Stimulated activated CD4-positive, alpha-beta T cell treated with anti-CD3 and anti-CD28 coated beads, Interleukin-1b, Interleukin-23, amount 100 ng/mL, for 24 hours (primary cell): ENCODE results near the gene TSN.

Experiments used
- DNase-seq, 4 experiments: peaks; one replicate each; pipeline ENCODE4 v3.0.0-alpha.2; 2020; ENCODE audit warnings: low read depth in 4 of 4, low spot score in 1 of 4

The TSN gene

DNA sequence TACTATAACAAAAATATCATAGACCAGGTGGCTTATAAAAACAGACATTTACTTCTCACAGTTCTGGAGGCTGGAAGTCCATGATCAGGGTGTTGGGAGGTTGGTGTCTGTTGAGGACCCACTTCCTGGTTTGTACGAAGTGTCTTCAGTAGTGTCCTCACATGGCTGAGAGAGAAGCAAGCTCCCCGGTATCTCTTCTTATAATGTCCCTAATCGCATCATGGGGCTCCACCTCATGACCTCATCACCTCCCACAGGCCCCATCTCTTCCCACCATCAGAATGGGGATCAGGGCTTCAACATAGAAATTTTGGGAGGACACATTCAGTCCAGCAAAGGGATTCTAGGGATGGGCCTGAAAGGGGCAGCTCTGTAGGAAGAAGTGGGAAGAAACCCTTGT is 14.0 kb upstream of the TSN start:
- DNase-seq: no peak

DNA sequence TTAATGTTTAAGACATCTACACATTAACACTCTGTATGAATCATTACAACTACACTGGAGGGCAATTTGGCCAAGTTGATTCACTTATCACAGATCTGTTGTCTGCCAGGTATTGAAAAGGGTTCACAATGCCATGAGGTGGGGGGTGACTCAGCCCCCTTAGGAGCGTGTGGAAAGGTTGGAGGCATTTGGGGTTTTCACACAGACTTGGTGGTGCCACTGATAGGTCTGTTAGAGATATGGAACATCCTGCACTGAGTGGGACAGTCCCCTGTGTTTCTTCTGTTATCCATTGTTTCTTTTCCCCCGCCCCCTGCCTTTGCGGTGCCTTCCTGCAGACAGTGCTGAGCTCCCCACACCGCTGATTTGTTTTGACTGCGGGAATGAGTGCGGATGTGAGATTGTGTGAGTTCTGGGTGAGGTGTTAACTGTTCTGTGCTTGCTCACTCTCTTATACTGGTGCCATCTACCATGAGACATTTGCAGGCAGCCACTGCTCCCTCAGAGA is 9.3 kb upstream of the TSN start:
- peak in 1 of 4 experiments; percentile 32 for DNase-seq

DNA sequence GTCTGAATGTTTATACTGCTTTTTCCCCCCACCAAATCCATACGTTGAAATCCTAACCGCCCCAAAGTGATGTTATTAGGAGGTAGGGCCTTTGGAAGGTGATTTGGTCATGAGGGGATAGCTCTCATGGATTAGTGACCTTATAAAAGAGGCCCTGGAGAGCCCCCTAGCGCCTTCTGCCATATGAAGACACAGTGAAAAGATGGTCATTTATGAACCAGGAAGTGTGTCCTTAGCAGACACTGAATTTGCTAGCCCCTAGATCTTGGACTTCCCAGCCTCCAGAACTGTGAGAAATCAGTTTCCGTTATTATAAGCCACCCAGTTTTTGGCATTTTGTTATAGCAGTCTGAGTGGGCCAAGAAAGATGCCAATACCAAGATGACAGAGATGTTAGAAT is 7.2 kb upstream of the TSN start:
- DNase-seq: no peak

DNA sequence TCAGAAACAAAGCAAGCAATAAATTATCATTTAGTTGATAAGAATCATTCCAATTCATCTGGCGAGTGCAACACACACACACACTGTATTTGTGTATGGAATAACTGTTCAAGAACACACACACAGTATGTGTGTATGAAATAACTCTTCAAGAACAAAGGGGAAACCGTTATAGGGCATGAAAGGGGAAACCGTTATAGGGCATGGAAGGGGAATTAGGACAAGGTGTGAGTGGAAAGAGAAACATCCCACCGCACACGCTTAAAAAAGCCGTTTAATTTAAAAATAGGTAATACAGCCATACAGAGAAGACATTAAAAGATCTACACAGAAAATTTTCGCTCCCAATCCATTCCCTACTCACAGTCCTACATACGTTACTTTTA is 607 bp upstream of the TSN start:
- DNase-seq: no peak

DNA sequence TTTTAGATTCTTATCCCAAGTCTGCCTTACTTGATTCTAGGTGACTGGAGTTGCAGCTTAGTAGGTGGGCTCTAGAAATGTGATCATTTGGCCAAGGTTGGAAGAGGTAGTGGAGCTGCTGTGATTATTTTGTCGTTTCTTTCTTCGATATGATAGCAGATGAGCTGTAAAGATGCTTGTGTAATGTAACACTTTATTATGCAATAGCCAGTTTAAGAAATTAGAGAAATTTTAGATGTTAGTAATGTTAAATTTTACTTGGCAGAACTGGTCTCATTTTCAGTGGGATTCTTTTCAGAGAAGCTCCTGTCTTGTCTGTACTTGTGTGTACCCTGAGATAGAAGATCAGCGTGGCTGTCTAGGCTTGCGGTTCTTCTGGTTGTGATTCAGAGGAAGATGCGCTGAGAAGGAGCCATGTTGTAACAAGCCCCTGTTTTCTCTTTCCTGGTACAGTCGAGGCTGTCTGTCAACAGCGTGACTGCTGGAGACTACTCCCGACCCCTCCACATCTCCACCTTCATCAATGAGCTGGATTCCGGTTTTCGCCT is 9.3 kb downstream of the TSN start:
- no peak for DNase-seq

DNA sequence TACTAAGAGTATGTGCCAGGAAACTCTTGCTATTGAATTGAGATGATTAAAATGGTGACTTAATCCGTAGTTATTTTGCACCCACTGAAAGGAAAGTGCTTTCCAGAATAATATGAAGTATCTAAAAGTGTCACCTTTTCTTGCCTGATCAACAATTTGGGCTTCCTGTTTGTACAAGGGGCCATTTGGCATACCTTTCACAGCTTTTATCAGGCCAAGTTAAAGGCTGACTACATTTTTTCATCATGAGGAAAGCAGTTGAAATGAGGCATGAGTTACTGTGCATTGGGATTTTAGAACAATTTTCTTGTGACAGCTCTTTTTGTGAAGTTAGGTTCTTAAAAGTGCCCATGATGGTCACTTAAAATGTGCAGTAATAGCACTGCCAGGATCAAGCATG is 11.2 kb downstream of the TSN start:
- DNase-seq: no peak

DNA sequence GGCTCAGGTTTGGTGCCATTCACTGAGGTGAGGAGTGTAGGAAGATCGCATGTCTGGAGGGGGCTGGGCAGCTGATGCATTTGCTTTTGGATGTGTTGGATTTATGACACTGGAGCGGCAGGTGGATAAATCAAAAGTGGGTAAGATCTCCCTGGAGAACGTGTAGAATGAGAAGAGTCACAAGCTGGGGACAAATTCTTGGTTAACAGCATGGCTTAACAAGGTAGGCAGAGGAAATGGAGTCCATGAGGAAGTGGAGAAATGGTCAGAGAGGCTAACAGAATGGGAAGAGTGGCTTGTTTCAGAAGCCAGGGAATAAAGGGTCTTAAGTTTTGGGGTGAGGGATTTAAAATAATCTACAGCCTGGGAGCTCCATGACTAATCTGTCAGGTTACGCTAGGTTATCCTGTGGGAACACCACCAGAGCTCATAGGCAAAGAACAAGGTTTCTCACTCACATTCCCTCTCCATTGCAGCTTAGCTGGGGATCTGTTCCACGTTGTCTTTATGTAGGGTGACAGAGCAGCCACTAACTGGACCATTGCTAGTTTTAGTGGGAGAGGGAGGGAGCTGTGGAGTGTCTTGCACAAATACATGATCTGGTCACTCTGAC is 12.8 kb downstream of the TSN start:
- no peak for DNase-seq

DNA sequence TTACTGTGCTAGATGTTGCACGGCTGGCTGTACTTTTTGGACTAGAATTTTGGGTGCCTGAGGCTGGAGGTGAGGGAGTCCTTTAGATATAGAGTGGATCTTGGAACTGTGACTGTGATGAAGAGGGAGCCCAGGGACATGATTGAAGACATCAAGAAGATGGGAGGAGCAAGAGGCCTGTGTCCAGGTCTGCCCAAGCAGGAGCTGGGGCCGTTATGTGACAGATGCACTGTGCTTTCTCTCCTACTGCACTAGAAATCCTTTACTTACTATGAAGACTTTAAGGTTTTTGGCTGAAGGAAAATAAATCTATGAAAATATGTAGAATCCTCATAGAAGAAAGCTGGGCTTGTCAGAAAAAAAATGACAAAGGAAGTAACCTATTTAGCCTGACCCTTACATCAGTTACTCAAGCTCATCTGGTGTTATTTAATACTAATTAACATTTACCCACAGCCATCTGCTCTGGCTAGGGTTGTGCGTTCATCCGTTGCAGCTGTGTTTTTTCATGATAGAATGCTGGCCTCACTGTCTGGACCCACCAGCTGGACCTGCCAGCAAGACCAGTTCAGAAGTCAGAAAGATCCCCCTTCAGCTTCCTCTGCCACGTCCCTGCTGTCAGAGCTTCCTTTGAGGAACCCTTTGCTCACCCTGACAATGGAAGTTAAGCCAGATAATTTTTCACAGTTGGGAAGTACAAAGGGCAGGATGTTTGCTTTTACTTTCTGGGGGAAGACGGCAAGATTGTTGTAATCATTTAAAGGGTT is 16.7 kb downstream of the TSN start:
- DNase-seq: no peak

DNA sequence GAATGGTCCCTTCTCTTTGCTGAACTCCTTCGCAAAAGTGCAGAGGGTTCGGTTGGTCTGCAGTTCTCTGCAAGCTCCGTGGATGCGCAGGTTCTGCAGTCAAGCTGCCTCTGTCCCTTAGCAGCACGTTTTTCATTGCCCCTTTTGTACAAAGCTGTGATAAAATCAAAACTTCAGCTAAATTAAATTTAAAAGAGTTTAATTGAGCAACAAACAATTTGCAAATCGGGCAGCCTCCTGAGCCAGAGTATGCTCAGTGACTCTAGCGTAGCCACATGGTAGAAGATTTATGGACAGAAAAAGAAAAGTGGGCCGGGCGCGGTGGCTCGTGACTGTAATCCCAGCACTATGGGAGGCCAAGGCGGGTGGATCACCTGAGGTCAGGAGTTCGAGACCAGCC is 18.8 kb downstream of the TSN start:
- no peak for DNase-seq

DNA sequence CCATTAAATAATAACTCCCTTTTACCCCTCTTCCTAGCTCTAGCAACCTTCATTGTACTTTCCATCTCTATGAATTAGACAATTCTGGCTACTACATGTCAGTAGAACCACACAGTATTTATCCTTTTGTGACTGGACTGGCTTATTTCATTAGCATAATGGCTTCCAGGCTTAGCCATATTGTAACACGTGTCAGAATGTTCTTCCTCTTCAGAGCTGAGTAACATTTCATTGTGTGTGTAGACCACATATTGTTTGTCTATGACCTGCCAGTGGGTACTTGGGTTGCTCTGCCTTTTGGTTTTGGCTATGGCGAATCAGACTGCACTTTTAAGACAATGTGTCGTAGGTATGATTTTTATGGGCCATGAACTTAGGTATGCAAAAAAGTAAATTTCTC is 20.9 kb downstream of the TSN start:
- DNase-seq: no peak

DNA sequence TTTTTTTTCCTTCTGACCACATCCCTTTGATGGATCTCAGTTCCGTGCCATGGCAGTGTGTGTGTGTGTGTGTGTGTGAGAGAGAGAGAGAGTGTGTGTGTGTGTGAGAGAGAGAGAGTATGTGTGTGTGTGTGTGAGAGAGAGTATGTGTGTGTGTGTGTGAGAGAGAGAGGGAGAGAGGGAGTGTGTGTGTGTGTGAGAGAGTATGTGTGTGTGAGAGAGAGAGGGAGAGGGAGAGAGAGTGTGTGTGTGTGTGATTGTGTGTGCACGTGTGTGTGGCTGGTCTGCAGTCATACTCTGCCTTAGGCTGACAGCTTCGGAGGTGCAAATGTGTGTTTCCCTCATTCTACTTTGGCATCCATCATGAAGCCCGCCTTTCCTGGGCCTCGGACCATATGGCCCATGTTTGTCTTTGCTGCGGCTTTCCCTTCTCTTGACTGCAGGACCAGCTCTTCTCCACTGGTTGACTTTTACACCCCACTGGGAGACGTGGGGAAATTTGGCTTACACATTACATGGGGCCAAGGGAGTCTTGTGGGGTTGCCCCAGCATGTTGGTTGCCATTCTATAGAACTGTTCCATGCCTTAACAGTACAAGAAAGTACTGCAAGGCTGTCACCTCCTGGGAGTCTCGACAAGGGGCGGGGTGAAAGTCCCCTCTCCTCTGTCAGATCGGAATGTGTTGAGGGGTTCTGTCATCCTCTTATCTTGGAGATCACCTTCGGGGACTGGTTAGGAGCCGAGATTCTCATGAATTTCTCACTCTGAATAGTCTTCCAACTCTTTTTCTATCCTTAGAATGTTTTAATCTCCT is 21.6 kb downstream of the TSN start:
- DNase-seq: no peak

DNA sequence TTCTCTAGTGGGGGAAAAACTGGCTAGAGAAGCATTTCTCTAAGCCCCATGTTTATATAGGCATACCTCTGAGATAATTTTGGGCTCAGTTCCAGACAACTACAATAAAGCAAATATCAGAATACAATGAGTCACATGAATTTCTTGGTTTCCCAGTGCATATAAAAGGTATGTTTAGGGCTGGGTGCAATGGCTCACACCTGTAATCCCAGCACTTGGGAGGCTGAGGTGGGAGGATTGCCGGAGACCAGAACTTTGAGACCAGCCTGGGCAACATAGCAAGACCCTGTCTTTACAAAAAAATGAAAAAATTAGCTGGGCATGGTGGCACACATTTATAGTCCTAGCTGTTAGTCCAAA is 22.2 kb downstream of the TSN start:
- no peak for DNase-seq

DNA sequence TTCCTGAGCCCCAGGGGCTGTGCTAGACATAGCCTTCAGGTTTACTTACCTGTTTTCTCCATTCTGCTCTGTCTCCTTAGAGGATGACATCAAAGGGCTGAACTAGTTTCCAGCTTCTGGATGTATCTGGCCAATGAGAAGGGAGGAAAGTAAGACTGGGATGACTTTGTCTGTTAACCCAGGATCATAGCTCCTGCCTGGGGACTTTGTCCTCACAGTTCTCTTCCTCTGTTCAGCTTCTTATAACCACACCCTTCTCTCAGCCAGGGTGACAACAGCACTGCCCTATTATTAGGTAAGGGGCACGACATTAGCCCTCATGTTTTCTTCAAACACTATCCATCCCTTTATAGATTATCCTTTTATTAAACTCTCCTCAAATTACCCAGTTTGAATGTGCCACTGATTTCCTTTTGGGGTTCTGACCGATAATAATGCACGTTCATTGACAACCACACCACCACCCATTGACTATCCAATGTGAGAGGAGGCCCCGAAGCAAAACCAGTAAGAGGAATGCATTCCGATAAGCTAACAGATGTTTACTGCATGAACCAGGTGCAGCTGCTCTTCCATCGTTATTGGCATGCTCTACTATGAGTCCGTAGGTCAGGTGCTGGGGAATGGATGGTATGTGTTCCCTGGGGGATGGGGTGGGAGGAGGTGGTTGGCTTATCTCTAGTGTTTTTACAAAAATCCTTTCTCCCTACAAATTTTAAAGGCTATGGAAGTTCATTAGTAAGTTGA is 23.5 kb downstream of the TSN start:
- DNase-seq: no peak

DNA sequence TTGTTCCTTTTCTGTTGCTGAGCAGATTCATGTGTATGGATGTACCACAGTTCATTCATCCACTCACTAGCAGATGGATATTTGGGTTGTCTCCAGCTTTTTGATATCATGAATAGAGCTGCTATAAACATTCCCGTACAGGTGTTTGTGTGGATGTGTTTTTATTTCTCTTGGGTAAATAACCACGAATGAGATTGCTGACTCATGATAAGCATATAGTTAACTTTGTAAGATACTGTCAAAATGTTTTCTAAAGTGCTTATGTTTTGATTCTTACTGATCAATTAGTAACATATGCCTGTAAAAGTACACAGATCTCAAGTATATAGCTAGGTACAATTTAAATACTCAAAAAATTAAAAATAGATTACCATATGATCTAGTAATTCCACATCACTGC is 27.7 kb downstream of the TSN start:
- no peak for DNase-seq

DNA sequence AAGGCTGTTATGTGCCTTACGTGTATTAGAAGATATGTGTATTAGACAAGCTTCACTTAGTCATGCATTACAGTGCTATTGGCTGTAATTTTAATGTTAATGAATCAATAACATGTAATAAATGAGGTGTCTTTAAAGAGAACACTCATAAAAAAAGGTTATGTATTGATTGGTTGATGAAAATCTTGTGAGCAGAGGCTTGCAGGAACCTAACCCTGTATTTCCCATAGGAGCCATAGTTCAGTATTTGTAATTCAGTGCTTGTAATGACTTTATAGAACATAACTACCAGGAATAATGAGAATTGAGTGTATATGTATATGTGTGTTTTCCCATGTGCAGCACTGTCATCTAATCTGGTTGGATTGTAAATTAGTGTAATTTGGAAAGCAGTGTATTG is 33.2 kb downstream of the TSN start:
- DNase-seq: no peak

DNA sequence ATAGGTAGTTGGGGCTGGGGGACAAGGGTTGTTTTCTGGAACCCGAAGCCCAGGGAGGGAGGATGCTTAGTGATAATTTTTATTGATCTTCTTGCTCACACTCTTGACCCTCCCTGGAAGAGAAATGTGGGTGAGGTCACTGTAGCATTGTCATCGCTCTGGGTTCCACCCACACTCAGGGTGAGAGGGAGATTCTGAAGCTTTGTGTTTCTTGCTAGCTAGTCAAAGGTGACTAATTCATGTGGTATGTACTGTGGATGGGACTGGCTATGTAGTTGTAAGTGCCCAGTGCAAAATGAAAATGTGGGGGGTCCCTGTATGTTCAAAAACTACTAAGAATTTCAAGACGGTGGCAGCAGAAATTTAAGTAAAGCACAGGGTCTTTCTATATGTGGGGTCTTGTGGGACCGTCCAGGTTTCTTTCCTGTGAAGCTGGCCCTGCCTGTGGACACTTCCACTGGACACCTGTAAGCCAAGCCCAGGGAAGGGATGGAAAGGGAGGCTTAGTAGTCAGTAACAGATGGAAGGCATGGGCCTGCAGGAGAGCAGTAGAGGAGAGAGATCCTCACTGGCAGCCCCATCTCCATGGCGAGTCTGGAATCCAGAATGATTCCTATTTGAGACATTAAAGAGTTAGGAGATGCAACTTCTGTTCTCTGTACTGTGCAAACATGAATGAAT is 35.0 kb downstream of the TSN start:
- no peak for DNase-seq

DNA sequence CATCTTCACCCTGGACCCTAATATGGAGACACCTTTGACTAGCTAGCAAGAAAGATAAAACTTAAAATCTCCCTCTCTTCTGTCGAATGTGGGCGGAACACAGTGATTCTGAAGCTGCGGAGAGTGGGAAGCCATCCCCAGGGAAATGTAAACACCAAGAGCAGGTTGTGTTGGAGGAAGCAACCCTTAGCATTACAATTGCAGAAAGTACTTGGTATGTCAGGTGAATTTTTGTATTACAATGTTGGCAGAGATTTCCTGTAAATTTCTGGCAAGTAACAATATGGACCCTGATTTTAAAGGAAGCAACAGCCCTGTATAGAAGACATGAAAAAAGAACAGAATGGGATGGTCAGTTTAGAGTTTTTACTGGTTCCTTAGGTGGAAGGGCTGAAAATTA is 35.8 kb downstream of the TSN start:
- no peak for DNase-seq

DNA sequence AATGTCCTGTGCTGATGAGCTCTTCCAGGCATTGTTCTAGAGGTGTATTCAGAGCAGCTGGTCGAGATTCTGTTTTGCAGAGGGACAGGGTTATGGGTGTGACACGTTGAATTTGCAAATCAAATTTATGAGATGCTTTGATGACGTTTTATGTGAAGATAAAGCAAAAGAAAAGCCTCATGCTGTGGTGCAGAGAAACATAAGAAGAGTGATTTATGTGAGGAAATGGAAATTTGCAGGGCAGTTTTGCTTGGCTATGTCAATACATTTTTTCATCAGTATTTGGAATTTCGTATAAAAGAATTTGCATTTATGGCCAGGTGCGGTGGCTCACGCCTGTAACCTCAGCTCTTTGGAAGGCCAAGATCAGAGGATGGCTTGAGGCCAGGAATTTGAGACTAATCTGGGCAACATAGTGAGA is 36.4 kb downstream of the TSN start:
- no peak for DNase-seq

DNA sequence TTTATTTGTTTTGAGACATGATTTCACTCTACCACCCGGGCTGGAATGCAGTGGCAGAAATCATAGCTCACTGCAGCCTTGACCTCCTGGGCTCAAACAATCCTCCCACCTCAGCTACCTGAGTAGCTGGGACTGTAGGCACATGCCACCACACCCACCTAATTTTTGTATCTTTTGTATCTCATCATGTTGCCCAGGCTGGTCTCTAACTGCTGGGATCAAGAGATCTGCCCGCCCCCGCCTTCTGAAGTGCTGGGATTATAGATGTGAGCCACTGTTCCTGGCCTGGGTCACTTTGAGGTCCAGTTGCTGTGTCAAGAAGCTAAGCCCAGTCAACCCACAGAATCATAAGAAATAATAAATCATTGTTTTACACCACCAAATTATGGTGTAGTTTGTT is 38.4 kb downstream of the TSN start:
- DNase-seq: no peak

DNA sequence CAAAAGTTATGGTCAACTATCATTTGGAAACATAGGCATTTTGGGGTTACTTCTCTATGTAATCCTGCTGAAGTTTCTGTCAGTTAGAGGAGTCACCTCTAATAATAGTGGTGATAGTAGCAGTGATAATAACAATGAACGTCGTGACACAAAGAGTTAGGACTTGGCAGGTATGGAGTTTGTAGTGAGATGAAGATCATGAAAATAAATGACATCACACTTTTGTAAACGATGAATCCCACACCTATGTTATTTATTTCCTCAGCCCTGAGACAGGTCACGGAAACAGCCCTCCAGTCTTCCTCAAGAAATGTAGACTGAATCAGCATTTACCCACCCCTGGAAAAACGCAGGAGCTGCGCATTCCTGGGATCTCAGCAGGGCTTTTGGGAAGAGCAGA is 38.8 kb downstream of the TSN start:
- DNase-seq: no peak

DNA sequence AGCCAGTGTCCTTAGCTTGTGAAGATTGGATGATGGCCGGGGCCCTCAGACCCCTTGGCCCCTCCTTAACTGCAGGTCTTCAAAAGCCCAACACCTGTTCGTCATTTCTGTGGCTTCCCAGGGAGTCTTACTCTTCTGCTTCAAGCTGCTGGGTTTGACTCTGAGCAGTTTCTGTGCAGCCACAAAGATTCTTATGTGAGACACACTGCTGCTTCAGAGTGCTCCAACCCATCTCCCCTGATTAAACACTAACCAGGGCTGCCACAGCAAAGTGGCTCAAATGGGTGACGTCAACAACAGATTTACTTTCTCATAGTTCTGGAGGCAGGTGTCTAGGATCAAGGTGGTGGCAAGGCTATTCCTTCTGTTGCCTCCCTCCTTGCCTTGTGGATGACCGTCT is 40.8 kb downstream of the TSN start:
- DNase-seq: no peak
